GM19035 (cell line): ENCODE data around the gene ABCA3.
"Not testable (repeated sequence)": the region's sequence is repeated elsewhere in the genome, so short reads cannot be mapped to it uniquely, and the experiment has no call there.

Experiments used
- ATAC-seq: cut with Tn5 transposase; IDR thresholded peaks from one replicate; pipeline ENCODE4 v1.9.1; 2021; ENCODE audit not compliant: unreplicated experiment

Gene ABCA3

DNA sequence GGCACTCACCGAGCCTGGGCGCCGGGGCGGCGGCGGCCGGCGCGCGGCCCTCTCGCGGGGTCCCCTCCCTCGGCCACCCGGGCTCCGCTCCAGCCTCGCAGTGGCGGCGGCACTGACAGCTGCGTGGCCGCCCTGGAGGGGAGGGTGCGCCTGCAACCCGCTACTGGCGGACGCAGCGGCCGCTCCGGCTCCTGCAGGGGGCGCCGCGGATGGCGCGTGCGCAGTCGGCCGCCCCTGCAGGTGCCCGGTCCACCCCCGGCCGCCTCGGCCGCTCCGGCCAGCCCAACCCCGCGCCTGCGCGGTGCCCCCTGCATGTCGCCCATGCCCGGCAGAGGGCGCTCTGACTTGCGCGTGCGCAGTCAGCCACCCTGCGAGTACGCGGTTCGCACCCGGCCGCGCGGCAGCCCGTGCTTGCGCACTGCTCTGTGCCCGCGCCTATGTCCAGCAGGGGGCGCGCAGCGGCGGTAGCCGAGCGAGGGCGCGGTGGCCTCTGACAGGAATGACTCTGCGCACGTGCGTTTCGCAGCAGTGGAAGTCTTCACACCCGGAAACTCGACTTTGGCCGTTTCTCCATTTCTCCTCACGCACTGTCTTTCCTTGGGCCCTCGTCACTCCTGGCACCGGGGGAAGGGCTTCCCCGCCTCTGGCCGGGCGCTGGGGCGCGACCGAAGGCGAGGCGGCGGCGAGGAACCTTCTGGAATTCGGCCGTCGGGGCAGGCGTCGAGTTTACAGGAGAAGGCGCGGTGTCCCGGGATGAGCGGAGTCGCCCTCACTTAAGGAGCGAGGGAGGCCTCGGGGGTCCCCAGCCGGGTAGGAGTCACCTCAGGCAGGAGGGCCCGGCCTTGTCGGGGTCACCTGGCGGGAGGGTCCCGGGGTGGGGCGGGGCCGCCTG, at the start of gene ABCA3:
ABCA3 (minus strand) TSS at position 165 of the 892 bp plus-strand sequence. CDS start 14,262 bp downstream, outside the sequence.
- peak; percentile 88 for ATAC-seq

DNA sequence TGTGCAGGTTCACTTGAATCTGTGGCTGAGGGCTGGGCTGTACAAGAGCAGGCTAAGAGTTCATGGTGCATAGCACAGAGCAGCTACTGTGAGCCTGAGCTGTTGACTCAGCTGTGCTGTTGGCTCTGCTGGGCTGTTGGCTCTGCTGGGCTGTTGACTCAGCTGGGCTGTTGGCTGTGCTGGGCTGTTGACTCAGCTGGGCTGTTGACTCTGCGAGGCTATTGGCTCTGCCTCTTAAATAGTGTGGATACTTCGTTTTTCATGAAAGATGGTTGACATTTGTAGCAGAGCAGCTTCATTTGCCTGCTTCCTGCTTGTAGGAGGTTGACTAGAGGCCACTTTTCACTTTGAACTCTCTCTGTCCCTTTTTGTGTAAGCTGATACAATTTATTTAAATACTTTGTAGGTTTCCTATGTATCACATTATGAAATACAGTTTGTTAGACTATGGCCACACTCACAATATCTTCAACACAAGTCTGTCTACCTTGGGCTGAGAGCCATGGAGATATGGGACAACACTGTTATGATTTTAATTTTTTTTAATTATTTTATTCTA, 48.4 kb upstream of the ABCA3 start:
- no peak for ATAC-seq

DNA sequence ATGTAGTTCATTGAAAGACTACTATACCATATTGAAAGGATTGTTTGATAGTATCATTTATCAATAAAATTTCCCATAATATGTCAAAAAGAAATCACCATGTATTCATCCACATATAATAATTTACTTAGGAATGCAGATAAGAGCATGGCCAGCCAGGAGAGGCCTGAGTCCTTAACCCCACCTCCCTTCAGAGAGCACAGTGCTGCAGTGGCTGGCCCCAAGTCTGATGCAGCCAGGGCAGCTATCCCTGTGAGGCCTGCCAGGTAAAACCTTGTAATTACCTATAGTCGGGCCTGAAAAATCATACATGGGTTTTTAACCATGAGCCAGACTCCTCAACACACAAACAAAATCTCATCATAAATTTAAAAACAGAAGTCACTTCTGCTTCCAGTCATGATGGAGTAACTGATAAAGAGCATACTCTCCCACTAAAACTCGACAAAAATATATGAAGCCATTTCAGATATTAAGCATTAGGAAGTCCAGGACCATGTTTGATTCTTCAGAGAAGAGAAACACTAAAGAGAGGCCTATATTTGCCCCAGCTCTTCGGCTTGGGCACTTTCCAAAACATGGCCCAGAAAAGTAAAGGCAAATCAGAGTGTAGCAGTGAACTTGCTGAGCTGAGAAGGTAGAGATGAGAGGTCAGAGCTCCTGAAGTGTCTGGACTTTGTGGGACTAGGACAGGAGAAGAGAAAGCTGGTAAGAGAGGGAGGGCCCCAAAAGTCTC, 47.8 kb upstream of the ABCA3 start:
- no peak for ATAC-seq

DNA sequence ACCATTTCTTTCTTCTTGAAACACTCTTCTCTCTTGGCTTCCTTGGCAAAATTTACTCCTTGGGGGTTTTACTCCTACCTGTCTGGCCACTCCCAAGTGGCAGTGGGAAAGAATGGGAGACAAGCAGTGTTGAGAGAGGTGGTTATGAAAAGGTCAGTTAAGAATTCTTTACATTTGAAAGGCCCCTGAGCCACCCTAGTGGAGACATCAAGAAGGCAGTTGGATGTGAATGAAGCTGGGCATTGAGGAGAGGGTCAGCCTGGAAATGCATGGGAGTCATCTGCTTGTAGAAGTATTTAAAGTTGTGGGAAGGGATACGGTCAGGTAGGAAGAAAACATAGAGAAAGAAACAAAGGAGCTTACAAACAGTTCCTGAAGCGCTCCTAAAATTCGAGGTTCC, 46.5 kb upstream of the ABCA3 start:
- ATAC-seq: no peak

DNA sequence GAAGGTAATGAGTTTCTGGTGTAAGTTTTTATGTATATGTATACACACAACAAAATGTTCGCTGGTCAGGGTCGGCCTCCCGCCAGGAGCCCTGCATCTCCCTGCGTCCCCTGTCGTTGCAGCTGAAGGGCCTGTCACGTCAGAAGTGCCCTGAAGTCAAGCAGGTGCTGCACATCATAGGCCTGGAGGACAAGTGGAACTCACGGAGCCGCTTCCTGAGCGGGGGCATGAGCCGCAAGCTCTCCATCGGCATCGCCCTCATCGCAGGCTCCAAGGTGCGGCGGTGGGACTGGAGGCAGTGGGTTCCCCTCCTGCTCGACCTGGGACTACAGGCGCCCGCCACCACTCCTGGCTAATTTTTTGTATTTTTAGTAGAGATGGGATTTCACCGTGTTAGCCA, 45.5 kb upstream of the ABCA3 start:
- ATAC-seq: not testable (repeated sequence)

DNA sequence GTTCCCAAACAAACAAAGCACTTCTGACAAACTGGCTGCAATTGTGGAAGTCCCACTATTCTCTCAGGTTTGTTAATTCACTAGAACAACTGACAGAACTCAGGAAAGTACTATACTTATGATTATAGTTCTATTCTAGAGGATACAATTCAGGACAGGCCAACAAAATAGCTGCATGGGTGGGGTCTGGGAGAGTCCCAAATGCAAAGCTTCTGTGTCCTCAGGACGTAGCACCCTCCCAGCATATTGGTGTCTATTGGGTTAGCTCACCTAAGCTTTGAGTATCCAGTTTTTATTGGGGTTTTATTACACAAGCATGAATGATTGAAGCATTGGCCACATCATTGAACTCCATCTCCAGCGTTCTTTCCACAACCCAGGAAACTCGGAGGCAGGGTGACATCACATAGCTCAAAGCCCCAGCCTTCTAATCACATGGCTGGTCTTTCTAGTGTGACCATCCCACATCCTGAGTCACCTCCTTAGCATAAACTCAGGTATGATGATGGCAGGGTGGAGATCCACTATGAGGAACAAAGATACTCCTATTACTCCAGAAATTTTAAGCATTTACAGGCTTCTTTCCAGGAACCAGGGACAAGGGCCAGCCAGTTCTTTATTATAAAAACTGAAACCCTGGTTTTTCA, 44.8 kb upstream of the ABCA3 start:
- ATAC-seq: no peak

DNA sequence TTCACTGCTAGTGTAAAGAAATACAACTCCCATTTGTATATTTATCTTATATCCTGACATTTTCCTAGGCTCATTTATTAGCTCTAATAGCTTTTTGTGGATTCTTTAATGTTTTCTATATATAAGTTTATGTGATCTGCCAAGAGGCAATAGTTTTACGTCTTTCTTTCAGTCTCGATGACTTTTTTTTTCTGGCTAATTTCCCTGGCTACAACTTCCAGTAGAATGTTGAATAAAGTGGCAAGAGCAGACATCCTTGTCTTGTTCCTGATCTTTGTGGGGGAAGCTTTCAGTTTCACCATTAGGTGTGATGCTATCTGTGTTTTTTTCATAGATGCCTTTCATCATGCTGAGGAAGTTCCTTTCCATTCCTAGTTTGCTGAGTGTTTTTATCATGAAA, 43.9 kb upstream of the ABCA3 start:
- ATAC-seq: no peak

DNA sequence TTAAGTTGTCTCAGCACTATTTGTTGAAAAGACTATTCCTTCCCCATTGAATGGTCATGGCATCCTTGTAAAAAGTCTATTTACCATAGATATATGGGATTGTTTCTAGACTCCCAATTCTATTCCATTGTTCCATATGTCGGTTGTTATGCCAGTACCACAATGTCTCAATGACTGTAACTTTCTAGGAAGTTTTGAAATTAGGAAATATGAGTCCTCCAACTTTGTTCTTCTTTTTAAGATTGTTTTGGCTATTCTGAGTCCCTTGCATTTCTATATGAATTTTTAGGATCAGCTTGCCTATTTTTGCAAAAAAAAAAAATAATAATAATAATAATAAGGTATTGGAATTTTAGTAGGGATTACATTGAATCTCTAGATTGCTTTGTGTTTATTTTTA, 43.0 kb upstream of the ABCA3 start:
- ATAC-seq: no peak

DNA sequence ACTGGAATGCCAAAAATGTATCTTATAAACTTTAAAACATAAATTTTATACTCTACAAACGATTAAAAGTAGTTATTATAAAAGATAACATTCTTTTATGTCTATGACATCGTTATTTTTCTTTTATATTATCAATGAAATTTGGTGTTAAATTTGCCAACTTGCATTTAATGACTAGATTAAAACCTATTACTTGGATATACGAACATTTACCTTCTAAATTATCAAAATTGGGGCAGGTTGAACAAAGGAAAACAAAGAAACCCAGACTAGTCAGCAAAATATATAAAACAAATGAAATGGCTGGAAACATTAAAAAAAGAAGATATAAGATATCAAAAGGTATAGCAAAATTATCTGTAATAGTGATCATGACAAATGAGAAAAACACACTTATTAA, 34.1 kb upstream of the ABCA3 start:
- ATAC-seq: no peak

DNA sequence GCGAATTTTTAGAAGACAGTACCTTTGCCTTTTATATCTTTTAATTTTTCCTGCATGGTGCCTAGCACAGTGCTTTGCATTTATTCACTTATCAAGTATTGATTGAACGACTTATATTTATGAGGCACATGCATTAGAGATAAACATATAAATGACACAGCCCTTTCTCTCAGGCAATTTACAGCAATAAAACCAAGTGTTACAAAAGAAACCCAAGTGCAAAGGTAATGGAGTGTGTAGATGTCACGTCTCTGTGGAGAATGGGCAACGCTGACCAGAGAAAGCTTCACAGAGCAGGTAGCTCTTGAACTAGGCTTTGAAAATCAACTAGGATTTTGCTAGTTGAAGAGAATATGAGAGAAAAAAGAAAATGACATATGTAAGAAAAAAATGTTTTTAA, 32.6 kb upstream of the ABCA3 start:
- ATAC-seq: no peak

DNA sequence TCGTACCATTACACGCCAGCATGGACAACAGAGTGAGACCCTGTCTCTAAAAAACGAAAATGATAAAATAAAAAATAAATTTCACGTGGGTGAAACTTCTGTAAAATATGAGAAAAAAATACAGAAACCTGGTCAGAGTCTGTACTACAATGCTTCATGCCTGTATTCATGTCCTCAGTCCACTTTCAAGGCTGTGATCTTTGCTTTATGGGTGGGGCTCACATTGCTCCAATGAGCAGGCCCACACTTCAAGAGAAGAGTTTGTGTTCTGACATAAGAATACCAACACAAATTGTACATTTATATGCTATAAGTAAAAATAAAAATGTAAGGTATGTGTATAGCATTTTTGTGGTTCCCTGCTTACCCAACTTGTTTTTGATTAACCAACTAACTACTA, 32.2 kb upstream of the ABCA3 start:
- no peak for ATAC-seq

DNA sequence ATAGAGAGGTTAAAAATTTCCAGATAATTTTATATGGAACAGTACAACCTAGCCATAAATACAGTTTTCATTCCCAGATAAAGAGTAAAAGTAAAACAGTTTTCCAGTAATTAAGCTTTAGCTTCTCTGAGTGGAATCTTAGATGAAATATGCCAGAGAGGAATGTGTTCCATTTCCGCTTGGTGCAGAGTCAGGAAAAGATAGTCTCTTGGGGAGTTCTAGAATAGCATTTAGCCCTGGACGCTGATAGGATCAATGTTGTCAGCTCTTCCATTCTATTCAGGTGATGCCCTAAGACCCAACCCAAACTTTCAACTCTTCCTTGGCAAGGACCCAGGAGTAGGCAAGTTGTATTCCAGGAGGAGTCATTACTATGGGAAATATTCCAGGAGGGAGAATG, 30.9 kb upstream of the ABCA3 start:
- ATAC-seq: no peak

DNA sequence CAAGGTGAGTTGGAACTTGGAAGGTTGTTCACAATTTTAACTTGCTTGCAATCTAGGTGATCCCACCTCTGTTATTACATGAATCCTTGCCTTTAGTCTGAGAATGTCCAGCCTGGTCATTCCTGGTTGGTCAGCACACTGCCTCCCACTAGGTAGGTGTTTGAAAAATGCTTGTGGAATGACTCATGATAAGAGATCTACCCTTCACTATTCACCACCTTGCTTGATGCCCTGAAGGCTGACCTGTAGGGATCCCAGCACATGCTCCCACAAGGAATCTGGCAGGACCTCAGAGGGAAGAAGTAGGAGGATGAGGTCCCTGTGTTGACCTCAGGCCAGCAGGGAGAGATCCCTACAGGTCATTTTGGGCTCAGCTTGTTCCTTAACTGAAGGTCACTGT, 30.2 kb upstream of the ABCA3 start:
- ATAC-seq: no peak

DNA sequence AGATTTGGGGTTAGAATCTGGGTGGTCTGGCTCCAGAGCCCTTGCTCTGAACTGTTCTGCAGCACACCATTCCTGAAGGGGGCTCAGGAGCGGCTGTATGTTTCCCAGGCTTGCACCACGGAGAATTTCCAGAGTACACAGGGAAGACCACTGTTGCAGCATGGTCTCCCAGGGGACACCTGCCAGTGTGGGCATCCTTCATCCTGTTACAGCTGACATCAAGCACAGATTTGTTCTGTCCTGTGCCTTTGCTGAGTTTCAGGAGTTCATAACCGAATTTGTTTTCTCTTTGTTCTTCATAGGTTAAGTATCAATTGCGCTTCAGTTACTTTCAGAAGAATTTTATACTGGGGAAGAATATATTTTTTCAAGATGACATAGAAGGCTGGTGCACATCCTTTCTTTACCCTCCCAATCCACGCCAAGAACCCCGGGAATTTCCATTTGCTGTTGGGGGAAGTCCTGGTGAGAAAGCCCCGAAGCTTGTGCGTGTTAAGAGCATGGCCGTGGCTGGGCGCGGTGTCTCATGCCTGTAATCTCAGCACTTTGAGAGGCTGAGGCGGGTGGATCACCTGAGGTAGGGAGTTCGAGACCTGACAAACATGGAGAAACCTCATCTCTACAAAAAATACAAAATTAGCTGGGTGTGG, 26.3 kb upstream of the ABCA3 start:
- no peak for ATAC-seq

DNA sequence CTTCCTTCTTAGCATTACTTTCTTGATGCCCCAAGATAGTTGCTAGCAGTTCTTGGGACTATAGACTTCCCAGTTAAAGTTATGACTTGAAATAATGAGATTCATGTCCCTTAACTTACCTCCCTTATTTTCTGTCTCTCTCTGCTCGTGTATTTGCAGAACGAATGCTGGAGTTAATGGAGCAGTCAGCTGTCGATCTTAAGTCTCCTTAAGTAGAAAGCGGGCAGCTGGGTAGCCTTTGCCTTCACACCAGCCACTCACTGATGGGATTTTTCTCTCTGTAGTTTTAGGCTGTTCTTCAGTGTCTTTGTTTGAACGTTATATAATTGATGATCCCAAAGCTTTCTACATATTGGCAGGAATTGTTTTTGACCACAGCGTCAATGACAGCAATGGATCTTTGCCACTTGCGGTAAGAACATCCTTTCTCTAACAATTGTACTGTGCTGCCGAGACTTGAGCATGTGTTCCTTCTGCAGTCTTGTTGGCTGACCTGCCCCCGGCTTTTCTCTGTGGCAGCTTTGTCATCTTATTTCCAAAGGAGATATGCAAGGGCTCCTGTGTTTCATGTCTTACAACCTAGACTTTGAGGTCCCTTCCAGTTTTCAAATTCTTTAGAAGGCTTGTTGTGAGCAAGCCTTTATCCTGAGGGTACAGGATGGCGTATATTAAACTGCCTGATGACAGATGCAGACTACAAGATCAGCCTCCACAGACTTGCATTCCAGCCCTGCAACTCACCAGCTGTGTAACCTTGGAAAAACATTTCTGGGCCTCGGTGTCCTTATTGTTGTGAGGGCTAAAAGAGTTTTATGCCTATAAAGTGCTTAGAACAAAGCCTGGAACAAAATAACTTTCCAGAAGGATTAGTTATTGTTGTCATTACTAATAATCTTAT, 25.1 kb upstream of the ABCA3 start:
- no peak for ATAC-seq

DNA sequence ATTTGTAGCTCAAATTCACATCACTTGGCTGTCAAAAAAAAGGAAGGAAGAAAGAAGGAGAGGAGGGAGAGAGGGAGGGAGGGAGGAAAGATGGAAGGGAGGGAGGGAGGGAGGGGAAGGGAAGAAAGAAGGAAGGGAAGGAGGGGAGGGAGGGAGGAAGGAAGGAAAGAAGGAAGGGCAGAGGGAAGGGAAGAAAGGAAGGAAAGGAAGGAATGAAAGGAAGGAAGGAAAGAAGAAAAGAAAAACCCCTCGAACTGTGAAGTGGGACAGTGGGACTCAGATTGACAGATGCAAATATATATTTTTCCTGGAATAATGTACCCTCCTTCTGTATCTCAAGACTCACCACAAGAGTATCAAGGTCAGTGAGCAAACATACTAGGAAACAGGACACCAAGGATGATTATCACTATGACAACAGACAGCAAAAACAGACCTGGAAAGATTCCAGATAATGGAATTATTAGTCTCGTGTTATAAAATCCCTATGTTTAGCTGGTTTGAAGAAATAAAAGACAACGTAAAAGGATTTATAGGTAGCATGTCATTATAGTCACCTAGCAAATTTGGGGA, 24.2 kb upstream of the ABCA3 start:
- ATAC-seq: no peak

DNA sequence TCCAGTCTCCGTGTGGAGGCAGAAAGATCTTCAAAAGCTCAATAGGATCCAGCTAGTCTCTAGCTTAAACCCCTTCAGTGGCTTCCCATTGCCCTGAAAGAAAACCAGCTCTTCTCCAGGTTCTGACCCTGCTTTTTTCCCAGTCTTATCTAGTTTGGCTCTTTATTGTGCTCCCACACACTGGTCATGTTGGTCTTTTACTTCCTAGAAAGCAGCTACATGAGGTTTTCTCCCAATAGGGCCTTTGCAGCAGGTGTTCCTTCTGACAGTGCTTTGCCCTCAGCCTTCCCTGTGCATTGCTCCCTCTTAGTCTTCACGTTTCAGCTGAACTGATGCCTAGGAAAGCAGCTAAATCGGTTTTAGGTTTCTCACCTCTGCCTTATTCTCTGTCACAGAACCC, 21.7 kb upstream of the ABCA3 start:
- ATAC-seq: no peak

DNA sequence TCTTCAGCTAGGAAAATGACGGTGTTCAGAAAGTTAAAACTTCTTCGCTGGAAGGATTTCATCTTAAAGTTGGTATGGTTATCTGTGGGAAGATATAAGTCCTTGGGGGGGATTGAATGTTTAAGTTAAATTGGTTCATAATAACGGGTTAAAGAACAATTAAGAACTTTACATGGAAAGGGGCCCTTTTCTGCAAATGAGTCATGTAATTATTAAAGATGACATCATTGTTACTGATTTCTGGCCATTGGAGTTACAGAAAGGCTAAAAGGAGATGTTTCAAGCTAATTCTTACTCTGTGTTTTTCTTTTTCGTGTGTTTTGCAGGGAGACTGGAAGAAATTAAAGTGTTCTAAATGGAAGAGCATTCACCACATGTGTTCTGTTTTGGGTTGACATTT, 20.6 kb upstream of the ABCA3 start:
- no peak for ATAC-seq

DNA sequence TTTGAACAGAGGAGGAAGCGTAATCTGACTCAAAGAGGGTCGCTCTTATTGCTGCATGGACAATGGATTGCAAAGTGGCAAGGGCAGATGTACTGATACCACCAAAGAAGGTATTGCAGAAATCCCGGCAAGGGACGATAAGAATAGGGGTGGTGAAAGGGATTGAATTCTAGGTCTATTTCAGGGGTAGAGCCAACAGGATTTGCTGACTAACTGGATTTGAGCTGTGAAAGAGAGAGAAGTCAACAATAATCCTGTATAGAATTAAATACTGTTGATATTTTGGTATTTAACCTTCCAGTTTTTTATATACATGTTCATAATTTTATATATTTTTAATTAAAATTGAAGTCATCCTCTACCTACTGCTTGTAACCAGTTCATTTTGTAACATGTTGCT, 19.4 kb upstream of the ABCA3 start:
- no peak for ATAC-seq

DNA sequence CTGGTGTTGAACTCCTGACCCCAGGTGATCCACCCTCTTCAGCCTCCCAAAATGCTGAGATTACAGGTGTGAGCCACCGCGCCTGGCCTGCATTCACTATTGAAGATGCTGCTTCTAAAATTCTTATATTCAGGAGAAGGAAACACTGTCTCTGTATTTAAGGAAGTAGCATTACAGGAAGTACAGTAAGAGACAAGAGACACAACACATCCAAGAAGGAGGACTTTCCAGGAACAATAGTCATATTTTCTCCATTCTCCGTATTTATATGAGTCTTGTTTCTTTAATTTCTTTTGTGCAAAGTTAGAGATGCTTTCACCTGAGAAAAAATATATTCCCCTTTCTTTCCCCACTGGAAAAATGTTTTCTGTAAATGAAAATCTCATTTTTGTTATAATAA, 18.3 kb upstream of the ABCA3 start:
- ATAC-seq: no peak
